Measurements from ENCODE around the gene SCN5A.

SCN5A gene

DNA sequence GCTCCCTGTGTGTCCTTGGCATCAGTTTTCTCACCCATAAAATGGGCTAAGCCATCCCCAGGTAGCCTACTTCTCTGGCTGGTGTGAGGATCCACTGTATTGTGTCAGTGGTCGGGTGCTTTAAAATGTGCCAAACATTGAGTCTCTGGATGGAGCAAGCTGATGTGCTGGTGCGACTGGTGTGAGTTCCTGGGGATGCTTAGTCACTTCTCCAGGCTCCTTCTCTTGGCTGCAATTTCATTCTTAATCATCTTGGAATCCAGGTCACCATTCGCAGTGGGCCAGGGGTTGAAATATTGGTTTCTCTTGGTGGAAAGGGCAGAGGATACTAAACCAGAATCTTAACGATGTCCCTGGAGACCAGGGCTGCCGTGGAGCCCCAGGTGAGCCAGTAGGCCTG lies 29.3 kb downstream of the SCN5A start:
- DNase-seq, result no peak

DNA sequence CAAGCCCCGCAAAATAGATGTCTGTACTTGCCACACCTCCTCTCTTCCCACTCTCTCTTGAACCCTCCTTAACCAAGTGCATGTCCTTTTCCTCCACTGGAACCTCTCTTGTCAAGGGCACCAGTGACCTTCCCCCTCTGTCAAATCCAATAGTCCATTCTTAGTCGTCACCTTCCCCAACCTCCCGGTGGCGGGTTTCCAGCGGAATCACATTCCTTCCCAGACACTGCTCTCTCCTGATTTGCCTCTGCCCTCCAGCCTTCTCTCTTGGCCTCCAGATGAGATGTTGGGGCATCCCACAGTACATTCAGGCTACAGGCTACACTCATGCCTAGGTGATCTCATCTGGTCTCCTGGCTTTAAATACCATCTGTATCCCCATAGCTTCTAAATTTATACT lies 31.1 kb downstream of the SCN5A start:
- no peak for DNase-seq

DNA sequence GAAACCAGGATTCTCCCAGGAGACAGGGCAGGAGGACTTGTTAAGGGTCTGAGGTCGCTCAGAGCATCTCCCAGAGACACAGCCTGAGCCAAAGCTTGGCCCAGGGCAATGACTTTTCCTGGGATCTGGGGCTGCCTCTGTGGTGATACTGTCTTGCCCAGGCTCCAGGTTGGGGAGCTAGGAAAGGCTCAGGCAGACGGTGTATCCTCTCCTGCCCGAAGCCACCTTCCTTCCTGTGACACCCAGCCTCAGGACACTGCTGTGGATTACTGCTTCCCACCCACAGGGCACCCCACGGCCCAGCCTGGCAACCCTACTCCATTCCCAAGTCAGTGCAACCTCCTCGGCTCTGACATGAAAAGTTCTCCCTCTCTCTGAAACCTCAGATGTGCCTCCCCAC lies 31.9 kb downstream of the SCN5A start:
- DNase-seq, result no peak

DNA sequence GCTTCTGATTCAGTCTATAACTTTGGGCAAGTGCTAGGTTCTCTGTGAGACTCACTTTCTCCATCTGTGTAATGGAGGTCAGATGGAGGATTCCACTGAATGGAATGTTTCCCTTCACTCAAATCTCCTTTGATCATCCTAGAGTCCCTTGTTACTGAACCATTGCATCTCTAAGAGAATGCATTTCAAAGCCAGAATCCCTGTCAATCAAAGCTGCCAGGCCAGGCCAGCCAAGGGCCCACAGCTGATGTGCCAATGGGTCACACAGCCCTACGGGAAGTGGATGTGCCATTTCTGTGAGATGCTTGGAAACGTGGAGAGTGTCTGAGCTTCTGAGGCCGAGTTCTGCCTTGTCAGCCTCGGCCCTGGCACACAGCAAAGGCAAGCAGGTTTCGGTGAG lies 32.4 kb downstream of the SCN5A start:
- no peak for DNase-seq

DNA sequence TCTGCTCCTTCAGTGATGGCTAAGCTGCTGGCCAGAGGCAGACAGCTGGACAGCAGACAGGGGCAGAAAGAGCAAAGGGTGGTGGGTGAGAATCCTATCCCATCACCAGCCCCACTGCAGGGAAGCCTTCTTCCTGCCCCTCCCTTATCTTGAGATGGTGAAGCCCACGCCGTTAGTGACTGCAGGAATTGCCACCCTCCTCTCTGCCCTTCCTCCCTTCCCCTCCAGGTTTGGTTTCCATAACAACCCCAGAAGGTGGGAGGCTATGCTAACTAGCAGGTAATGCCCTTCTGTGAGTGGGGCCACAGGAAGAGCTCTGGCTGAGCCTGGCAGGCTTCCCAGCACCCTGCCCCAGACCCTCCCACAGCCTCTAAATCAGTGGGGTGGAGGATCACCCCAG lies 32.8 kb downstream of the SCN5A start:
- no peak for DNase-seq

DNA sequence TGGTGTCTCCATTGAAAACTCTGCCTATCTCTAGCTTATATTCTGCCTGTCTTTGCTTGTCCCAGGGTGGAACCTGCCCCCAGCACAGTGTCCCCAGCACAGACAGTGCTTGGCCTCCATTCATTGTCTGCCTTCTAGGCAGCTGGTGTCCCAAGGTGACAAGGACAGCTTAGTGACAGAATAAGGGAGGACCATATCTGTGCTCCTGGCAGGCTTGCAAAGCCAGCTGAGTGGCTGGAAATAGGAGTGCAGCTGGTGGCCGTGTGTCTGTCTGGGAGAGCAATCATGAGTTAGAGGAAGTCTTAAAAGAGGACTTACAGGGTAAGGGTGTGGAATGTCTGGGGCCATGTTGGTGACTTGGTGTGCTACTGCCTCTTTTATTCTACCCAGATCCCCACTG lies 33.4 kb downstream of the SCN5A start:
- no peak for DNase-seq

DNA sequence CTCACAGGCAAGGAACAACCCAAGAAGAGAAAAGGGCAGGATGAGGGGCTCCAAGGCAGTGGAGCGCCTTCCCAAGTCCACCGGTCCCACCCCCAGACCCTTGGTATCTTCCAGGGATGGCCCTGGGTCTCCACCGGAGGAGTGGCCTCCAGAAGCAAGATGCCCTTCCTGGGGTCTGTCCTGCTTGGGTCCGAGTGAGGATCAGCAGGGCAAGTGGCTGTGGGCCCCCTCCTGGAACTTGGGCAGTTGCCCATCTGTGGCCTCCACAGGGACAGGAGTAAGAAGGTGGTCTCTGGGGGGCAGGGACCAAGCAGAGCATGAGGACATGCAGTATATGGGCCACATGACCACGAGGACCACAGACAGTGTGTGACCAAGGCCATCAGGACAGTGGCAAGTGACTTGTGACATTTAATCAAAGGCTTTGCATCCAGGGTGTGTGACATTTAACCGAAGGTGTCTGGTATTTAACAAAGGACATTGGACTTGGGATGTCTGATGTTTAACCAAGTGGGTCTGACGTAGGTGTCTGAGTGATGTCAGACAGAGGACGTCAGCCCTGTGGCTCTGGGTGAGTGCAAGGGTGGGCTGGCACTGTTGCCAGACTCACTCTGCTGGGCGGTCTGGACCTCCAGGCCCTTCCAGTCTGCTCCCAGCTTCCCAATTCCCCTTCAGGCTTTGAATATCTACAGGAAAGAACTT lies 34.7 kb downstream of the SCN5A start:
- DNase-seq, result no peak

DNA sequence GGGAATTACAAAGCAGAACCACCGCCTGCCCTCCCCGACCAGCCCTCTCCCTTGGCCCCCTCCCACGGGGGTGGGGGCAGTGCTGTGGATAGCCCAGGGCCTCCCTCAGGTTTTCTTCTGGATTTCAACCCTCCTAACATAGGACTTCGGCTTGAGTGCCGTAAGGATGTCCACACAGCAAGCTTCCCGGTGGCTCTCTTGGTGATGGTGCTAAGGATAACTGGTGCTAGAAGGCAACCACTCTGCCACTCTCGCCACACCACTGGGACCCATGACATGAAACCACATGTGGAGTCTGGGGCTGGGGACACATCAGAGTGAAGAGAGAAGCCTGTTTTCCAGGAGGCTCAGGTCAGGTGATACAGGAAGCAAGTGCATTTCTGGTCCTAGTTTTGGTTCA lies 35.4 kb downstream of the SCN5A start:
- no peak for DNase-seq

DNA sequence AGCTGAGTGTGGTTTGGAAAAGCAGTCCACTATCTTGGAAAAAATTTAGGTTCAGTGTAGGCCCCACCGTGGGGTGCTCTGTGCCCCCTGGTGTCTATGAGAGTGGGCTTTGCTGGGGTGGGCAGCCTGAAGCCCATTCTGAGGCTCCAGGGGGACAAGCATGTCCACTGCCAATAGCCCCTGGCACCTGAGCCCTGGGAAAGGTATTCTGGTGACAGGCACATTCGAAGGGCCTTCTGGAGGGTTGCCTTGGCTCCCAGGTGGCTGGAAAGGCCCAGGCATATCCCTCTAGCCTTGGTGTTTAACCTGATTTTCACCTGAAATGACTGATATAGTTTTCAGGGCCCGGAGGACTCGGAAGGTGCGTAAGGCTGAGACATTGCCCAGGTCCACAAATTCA lies 36.1 kb downstream of the SCN5A start:
- DNase-seq, result no peak

DNA sequence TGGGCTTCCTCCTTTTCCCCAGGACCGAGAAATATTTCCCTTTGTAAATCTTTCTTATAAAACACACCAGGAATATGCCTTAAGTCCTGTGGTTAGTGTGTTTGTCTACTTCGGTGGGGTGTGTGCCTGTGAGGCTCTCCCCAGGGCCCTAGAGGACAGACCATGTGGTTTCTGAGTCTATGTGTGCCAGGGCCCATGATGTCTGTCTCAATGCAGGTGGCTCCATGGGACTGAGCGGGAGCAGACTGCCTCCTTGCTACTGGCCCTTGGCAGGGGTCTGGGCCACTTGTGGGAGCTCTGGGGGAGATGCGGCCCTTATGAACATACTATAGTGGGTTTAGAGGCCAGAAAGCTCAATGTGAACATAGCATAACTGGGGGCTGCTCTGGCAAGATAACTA lies 37.6 kb downstream of the SCN5A start:
- DNase-seq, result no peak

DNA sequence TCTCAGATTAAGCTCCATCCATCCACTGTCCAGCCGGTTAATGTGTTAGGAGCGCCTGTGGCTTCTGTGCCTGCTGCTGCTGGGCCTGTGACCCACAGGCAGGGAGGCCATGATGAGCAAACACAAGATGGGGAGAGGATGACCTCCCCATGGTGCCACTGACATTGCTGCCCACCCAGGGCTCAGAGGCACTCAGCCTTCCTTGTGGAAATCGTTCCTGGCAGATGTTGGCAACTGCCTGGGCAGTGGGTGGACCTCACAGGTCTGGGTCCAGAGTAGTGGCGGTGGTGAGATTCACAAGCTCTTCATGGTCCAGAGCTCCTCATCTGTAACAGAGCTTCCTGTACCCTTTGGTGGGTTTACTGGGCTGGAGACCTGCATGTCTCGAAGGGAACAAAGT lies 38.6 kb downstream of the SCN5A start:
- no peak for DNase-seq

DNA sequence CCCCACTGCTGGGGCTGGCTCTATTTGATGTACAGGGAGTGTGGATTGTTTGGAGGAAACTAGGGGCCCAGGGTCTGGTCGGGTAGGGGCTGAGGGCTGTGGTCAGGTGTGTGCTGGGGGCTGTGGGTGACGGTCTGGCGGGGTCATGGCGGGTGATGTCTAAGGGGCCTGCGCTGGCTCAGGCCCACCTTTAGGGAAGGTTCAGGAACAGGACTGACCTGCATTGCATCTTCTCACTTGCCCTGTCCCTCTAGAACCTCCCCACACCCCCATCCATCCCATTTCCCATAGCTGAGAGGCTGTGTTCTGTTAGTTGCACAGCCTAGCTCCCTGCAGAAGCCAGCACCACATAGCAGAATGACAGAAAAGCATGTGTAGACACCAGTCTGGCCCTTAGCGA lies 39.1 kb downstream of the SCN5A start:
- no peak for DNase-seq

DNA sequence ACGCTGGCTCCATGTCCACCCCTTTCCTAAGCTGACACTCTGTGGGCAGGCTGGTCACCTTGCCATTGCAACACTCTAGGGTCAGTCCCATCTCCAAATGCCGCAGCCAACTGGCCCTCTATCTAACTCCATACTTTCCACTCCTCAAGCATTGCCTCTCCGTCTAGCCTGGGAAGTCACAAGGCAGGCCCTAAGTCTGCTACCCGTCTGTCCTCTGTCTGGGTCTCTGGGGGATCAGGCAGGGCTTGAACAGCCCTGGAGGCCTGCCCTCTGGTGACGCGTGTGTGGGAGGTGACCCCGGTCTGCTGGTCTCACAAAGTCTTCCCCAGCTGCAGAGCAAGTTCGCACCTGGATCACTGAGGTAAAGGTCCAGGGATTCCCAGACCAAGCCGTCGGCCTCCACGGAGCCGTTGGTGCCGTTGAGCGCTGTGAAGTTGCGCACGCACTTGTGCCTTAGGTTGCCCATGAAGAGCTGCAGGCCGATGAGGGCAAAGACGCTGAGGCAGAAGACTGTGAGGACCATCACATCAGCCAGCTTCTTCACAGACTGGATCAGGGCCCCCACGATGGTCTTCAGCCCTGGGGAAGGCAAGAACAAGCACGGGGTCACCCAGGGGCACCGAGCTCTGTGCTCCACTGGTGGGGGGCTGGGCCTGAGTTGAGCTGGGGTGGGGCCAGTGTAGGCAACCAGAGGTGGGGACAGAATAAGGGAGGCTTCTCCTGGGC lies 39.9 kb downstream of the SCN5A start:
- DNase-seq, result no peak

DNA sequence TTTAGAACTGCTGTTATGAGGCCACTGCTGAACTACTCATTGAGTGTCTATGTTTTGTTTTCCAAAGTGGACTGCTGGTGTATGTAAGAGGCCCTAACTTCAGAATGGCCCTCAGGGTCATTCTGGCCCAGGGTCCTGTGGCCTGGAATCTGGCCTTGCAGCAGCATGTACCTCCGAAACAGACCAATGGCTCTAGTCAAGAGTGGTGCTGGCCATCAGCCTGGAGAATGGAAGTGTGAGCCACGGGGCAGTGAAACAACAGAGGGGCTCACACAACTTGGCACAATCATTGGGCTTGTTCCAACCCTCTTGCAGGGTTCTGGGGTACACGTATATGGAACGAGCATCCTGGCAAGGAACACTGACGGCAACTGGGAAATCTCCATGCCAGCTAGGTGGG lies 40.5 kb downstream of the SCN5A start:
- DNase-seq, result no peak

DNA sequence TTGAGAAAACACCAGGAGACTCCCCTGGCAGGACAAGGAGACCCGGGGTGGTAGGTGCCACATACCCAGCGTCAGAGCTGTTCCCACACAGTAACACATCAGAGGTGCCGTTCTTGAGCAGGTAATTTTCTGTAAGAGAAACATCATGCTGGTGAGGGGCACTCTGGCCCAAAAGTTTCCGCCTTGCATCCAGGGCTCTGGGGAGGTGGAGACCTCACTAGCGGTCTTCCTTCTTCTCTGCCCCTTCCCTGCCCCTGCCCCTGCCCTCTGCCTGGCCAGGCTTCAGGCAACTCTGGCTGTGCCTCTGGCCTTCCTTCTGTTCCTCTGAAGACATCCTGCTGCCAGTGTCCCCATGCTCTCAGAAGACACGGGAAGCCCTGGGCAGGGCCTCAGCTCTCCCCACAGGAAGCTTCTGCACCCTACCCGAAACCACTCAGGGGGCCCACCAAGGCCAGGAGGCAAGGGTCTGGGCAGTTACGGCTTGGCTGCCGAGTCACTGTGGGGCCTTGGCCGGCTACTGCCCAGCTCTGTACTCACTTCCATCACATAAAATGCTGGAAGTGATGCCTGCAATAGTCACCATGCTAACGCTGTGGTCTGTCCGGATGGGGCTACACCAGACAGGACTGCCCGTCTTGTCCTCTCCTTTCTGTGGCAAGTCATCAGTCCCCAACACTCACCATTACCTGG lies 41.3 kb downstream of the SCN5A start:
- no peak for DNase-seq

DNA sequence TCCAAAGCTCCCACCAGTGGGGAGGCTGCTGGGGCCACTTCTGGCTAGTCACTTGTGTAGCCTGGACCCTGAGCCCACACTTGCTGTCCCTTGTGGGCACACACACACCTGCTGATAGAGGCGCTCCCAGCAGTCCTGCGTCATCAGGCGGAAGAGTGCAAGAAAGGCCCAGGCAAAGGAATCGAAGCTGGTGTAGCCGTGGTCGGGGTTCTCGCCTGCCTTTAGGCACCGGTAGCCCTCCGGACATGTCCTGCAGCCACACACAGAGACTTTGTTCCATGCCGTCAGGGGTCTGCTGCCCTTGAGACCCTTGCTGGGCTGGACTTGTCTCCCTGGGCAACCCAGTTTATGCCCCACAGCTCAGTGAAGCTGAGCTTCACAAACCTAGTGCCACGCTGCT lies 42.9 kb downstream of the SCN5A start:
- DNase-seq, result no peak

DNA sequence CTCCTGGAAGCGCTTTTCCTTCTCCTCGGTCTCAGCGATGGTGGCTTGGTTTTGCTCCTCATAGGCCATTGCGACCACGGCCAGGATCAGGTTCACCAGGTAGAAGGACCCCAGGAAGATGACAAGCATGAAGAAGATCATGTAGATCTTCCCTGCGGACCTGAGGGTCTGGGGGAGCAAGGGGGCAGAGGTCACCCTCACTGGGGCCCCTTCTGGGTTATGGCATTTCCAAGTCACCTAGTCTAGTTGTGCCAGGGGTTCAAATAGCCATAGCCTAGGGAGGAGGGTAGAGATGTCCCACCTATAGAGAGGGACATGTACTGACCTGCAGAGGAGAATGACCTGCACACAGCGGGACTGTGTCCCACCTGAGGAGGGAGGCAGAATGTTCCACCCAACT lies 43.5 kb downstream of the SCN5A start:
- DNase-seq, result no peak

DNA sequence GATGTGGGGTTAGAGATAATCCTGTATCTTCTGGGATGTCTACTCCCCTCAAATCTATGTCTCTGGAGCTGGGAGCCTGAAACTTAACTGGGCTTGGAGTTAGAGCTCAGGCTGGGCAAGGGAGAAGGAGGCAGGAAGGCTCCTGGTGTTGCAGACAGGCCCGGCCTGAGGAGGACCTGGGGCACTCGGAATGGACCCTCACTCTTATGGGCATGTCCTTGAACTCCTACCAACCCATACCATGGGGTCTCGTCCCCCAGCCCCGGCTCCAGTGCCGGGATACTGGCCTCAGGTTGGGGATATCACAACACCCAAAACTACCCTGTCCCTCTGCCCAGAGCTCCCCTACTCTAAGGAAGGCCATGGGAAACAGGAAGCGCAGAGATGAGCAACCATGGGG lies 45.2 kb downstream of the SCN5A start:
- no peak for DNase-seq

DNA sequence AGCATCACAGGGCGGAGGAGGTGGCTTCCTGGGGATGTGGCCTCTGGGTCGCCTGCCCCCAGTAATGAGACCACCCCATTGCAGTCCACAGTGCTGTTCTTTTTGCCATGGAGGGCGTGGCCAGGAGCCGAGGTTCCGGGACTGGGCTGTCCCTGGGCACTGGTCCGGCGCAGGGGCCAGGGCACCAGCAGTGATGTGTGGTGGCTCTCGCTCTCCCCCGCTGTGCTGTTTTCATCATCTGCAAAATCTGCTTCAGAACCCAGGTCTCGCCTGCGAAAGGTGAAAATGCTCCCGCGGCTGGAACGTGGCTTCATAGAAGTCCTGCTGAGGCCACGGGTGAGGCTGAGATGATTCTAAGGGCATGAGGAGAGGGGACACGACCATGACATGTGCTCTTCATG lies 45.8 kb downstream of the SCN5A start:
- no peak for DNase-seq

DNA sequence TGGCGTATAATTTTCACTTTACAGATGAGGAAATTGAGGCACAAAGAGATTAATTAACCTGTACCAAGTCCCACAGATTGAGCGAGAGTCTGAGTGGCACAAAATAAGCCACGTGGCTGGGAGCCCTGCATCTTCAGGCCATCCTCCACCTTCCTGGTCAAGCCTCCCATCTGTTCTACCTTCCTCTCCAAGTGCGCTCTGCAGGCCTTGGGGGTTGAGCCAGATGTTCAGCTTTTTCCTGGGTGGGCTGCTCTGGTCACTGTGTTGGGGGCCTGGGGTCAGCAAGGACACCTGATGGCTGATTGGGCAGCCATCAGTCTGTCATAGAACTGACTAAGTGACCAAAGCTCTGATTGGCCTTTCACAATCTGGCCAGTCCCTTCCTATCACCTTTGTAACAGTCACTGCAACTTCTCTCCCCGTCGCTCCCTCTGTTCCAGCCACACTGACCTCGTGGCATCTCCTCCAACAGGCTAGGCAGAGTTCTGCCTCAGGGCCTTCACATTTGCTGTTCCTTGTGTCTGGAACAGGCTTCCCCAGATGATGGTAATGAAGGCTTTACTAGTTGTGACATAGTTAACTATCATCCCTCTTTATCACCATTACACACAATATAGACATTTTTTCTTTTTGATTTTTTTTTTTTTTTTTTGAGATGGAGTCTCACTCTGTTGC lies 46.8 kb downstream of the SCN5A start:
- DNase-seq, result no peak

DNA sequence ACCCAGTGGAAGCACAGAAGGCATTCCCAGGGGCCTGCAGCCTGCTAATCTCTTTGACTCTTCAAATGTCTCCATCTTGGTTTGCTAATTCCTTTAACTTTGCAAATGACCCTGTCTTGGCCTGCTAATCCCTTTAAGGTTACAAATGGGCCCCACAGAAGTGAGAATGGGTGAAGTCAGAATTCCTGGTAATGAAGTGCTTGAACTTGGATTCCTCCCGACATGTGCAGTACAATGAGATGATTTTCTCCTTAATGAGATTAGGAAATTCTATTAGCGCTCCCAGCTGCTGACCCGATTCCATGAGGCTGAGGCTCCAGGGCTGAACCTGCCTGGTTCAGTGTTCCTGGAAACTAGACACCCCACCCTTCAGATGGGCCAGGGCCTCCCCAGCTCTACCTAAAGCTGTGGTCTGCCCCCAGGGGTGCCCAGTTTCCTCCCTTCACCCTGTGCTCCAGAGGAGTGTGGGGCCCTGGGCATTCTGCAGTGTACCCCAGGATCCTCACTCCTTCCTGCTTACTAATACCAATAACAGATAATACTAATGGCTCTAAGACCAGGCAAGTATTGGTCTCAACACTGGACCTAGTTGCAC lies 47.4 kb downstream of the SCN5A start:
- no peak for DNase-seq

DNA sequence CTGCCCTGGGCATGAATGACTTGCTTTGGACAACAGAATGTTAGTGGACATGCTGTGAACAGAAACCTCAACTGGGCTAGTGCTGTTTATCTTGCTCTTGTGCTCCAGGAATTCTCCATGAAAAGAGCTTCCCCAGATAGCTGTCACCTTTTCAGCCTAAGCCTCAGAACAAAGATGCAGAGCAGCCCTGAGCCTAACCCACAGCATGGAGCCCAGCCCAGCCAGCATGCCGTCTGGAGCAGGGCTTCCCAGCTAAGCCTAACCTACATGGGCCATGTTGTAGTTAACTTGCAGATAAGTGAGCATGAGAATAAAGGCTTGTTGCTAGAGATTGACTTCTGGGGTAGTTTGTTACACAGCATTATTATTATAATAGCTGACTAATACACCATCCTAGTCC lies 48.9 kb downstream of the SCN5A start:
- no peak for DNase-seq

DNA sequence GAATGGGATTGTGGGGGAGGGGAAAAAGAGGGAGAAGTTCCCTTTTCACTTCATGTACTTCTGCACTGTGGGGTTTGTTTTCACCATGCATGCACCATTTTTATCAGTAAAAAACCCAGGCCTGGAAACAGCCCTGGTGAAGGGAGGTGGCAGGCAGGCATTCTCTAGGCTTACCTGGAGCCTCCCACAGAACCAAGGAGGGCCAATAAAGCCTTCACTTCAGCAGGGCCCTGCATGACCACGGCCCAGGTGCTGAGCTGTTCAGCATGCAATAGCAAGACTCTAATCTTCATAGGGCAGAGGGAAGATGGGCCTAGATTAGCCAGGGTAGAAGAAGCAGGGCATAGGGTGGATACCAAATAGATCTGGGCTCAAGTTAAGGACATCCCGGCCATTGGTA lies 49.6 kb downstream of the SCN5A start:
- DNase-seq, result no peak
